Fibroblast of the aortic adventitia (primary cell): ENCODE results near the gene TMEM131L. TPM values are rescaled to one million over a fixed set of nuclear protein-coding genes. Genes with fewer than 3 reads are reported as not detected.

Experiments used
- DNase-seq: peaks from one replicate; pipeline ENCODE4 v3.0.0-alpha.2; 2010; ENCODE audit warnings: low read depth
- H3K4me3 ChIP-seq: 2 replicates; pipeline ENCODE4 v1.5.1; 2011; ENCODE audit warnings: low read depth, mild to moderate bottlenecking, control low read depth, low read length, moderate library complexity
- CTCF ChIP-seq: IDR thresholded peaks from 2 replicates; pipeline ENCODE4 v1.5.1; 2011; ENCODE audit warnings: mild to moderate bottlenecking, low read length, control low read depth, inconsistent platforms; ENCODE audit not compliant: insufficient read depth
- total RNA-seq: library from RNA; depleted of rRNA; stranded (reverse); fragments of >200 nt; gene quantifications from 2 replicates; pipeline ENCODE4 v1.2.3, GENCODE V29; 2012; ENCODE audit warnings: low replicate concordance

The TMEM131L gene
- total RNA-seq, 1 donor: 10.8 TPM

GRCh38 chr4:153519687-153520086 lies 53.5 kb downstream of the TMEM131L start:
- H3K4me3 ChIP-seq: no peak overlapping the region
- no peak for DNase-seq
- no peak for TF ChIP-seq CTCF

GRCh38 chr4:153520227-153520626 lies 54.1 kb downstream of the TMEM131L start:
- DNase-seq: no peak
- H3K4me3 ChIP-seq: no peak overlapping the region
- TF ChIP-seq CTCF: no peak

- TF ChIP-seq CTCF: no peak
- DNase-seq: no peak
- H3K4me3 ChIP-seq: no peak overlapping the region
These were observed 54.7 kb downstream of the TMEM131L start for GRCh38 chr4:153520801-153521329.

- DNase-seq: no peak
- TF ChIP-seq CTCF: no peak
- no peak overlapping the region for H3K4me3 ChIP-seq
These were observed 55.3 kb downstream of the TMEM131L start for GRCh38 chr4:153521478-153521877.

- TF ChIP-seq CTCF: no peak
- H3K4me3 ChIP-seq: no peak overlapping the region
- DNase-seq: no peak
These were observed 56.0 kb downstream of the TMEM131L start for GRCh38 chr4:153521999-153522801.

GRCh38 chr4:153522802-153523094 lies 56.6 kb downstream of the TMEM131L start:
- H3K4me3 ChIP-seq: no peak overlapping the region
- no peak for TF ChIP-seq CTCF
- no peak for DNase-seq

GRCh38 chr4:153523164-153523796 lies 57.1 kb downstream of the TMEM131L start:
- DNase-seq: peak; percentile 60
- no peak overlapping the region for H3K4me3 ChIP-seq
- TF ChIP-seq CTCF: no peak
